ENCODE data around the gene KSR2. TPM values are rescaled to one million over a fixed set of nuclear protein-coding genes. Genes with fewer than 3 reads are reported as not detected.

KSR2 gene
- total RNA-seq, 1 experiment from 2014 or later, result 1.3 TPM

- Histone ChIP-seq H3K27me3 (ENCODE audit: insufficient read depth, low read length) (no peaks in the 10 kb centered on the region), H3K56ac (ENCODE audit: insufficient read length, low read depth, low read length) (no peak overlapping the region), H2BK120ac (ENCODE audit: low read depth, low read length, poor library complexity, severe bottlenecking) (no peak overlapping the region), H3K4me2 (ENCODE audit: insufficient read depth, insufficient read length, low read length) (no peak overlapping the region), H2AK5ac (ENCODE audit: insufficient read length, low read length) (no peak overlapping the region), H4K20me1 (ENCODE audit: control insufficient read depth, insufficient read depth, insufficient read length) (no peaks in the 10 kb centered on the region), H4K5ac (ENCODE audit: insufficient read length, low read depth, low read length) (no peak overlapping the region), H3K27ac (ENCODE audit: insufficient read length, low read depth, low read length) (no peak overlapping the region), H3K9ac (ENCODE audit: extremely low read depth, insufficient read length, low read length) (no peak overlapping the region), H4K91ac (ENCODE audit: insufficient read length, low read depth, low read length) (no peak overlapping the region), H3K4me1 (ENCODE audit: insufficient read depth, low read length) (no peaks in the 10 kb centered on the region), H3T11ph (ENCODE audit: low read length) (no peak overlapping the region), H2AFZ (ENCODE audit: low read length) (no peak overlapping the region), H3K23ac (ENCODE audit: insufficient read length, low read depth, low read length) (no peak overlapping the region), H3K18ac (ENCODE audit: insufficient read length, low read depth, low read length) (no peak overlapping the region), H3K14ac (ENCODE audit: insufficient read depth, low read length) (no peak overlapping the region), H4K8ac (replicated peaks; ENCODE audit: insufficient read length, low read depth, low read length) (no peak overlapping the region), H3K79me2 (ENCODE audit: insufficient read depth, low read length) (no peaks in the 10 kb centered on the region), H3K23me2 (ENCODE audit: insufficient read length, low read depth, low read length, poor library complexity, severe bottlenecking) (no peaks in the 10 kb centered on the region), H3K79me1 (ENCODE audit: insufficient read depth, low read depth, low read length, poor library complexity, severe bottlenecking) (no peaks in the 10 kb centered on the region), H2BK12ac (ENCODE audit: insufficient read length, low read depth, low read length) (no peak overlapping the region), H3K9me3 (ENCODE audit: control insufficient read depth, low read depth, low read length) (no peaks in the 10 kb centered on the region), H2BK5ac (ENCODE audit: insufficient read length, low read length) (no peak overlapping the region), H3K4ac (ENCODE audit: low read depth, low read length) (no peak overlapping the region), H2BK15ac (ENCODE audit: low read depth, low read length) (no peak overlapping the region), H2BK20ac (ENCODE audit: low read depth, low read length, poor library complexity, severe bottlenecking) (no peak overlapping the region)
- Mint-ChIP-seq H3K27me3 (ENCODE audit: low read depth) (no peaks in the 10 kb centered on the region), H3K27ac (no peak overlapping the region), H3K9me3 (no peaks in the 10 kb centered on the region), H3K4me1 (no peaks in the 10 kb centered on the region), H3K36me3 (ENCODE audit: insufficient read depth in 1 of 3, low read depth in 3 of 3) (no peaks in the 10 kb centered on the region), H3K4me3 (no peak overlapping the region)
- TF ChIP-seq CTCF (conservative IDR thresholded peaks at IDR 0.05), result no peak
- no peak for DNase-seq
- no CpG with 5 or more reads among the region's 2 CpGs for WGBS (ENCODE audit: extremely low coverage, insufficient read length, low lambda C conversion rate)
Observed at GRCh38 chr12:117807355-117807754, 161.4 kb downstream of the KSR2 start.

Data from H9 (cell line).